22Rv1 (cell line): ENCODE measurements around the gene IQGAP2.

ENCODE experiments used
- CTCF ChIP-seq: fragments of 450-650 bp; IDR thresholded peaks from 2 replicates; pipeline ENCODE4 v1.5.1; 2017; ENCODE audit warnings: mild to moderate bottlenecking
- ZFX ChIP-seq: fragments of 450-650 bp; IDR thresholded peaks from 2 replicates; pipeline ENCODE4 v1.6.1; 2017; ENCODE audit warnings: antibody characterized with exemption, borderline replicate concordance

- TF ChIP-seq CTCF (no peak), ZFX (no peak)
Measured at GRCh38 chr5:76670508-76670907, 267.4 kb downstream of the IQGAP2 start.
